ENCODE data around the gene ASTL. TPM values are rescaled to one million over a fixed set of nuclear protein-coding genes. Genes with fewer than 3 reads are reported as not detected.

ASTL gene
- total RNA-seq, 1 experiment from 2014 or later: 0.18 TPM

GRCh38 chr2:96111823-96112500 is 26.3 kb downstream of the ASTL start:
- intact Hi-C loops (cut with micrococcal nuclease; ENCODE audit: unreplicated experiment): no loop called here
- BruUV-seq (replicated peaks): no TSS peak
- ATAC-seq: no peak

GRCh38 chr2:96111257-96111640 is 27.1 kb downstream of the ASTL start:
- Histone ChIP-seq H3K4me1 (ENCODE audit: control insufficient read depth, insufficient read depth, low read length) (0 out of 2 replicates have a peak, but pooled peaks cover 3% of the 10 kb centered on the region), H3K9me3 (ENCODE audit: control insufficient read depth, insufficient read depth, low read depth, low read length) (no peaks in the 10 kb centered on the region), H3K27ac (ENCODE audit: low read length) (no peak overlapping the region), H3K4me3 (ENCODE audit: low read depth in 2 of 2, low read length in 2 of 2) (no peak overlapping the region), H3K36me3 (ENCODE audit: control insufficient read depth, insufficient read depth, low read length) (no peaks in the 10 kb centered on the region), H3K27me3 (ENCODE audit: control insufficient read depth, insufficient read depth, low read length) (no peaks in the 10 kb centered on the region)
- in situ Hi-C loops (cut with HindIII; ENCODE audit: low pct_unique_long_range_greater_than_20kb, low sequenced_read_pairs) (no loop called here), intact Hi-C loops (cut with micrococcal nuclease; ENCODE audit: unreplicated experiment) (no loop called here)
- ATAC-seq: no peak
- ChIA-PET CTCF (no interaction called here), POLR2A (no interaction called here)
- no peak for DNase-seq (ENCODE audit: low read depth, low spot score)
- BruUV-seq (replicated peaks): no TSS peak
- TF ChIP-seq POLR2AphosphoS5 (IDR thresholded peaks at IDR 0.05; ENCODE audit: low read depth, low read length) (no peak), CTCF (IDR thresholded peaks at IDR 0.05) (no peak), REST (IDR thresholded peaks at IDR 0.05; ENCODE audit: insufficient read depth in 1 of 2, low read depth in 2 of 2, low read length in 1 of 2) (no peak), TCF7L2 (IDR thresholded peaks at IDR 0.05; ENCODE audit: low read depth, low read length) (no peak), SIN3A (IDR thresholded peaks at IDR 0.05; ENCODE audit: borderline replicate concordance, insufficient read depth, low read depth, low read length) (no peak)

More at GRCh38 chr2:96111823-96112500, 26.3 kb downstream of the ASTL start:
- no peaks in the 10 kb centered on the region for H3K27me3 ChIP-seq (ENCODE audit: control insufficient read depth, insufficient read depth, low read length)
- POLR2A ChIA-PET: no interaction called here
- no peaks in the 10 kb centered on the region for H3K9me3 ChIP-seq (ENCODE audit: control insufficient read depth, insufficient read depth, low read depth, low read length)
- TF ChIP-seq SIN3A (IDR thresholded peaks at IDR 0.05; ENCODE audit: borderline replicate concordance, insufficient read depth, low read depth, low read length) (no peak), TCF7L2 (IDR thresholded peaks at IDR 0.05; ENCODE audit: low read depth, low read length) (no peak), REST (IDR thresholded peaks at IDR 0.05; ENCODE audit: insufficient read depth in 1 of 2, low read depth in 2 of 2, low read length in 1 of 2) (no peak), POLR2AphosphoS5 (IDR thresholded peaks at IDR 0.05; ENCODE audit: low read depth, low read length) (no peak), CTCF (IDR thresholded peaks at IDR 0.05) (no peak)
- no peak for DNase-seq (ENCODE audit: low read depth, low spot score)
- no peak overlapping the region for H3K4me3 ChIP-seq (ENCODE audit: low read depth in 2 of 2, low read length in 2 of 2)
- H3K27ac ChIP-seq (ENCODE audit: low read length): no peak overlapping the region
- CTCF ChIA-PET: no interaction called here
- in situ Hi-C loops (cut with HindIII; ENCODE audit: low pct_unique_long_range_greater_than_20kb, low sequenced_read_pairs): no loop called here
- H3K4me1 ChIP-seq (ENCODE audit: control insufficient read depth, insufficient read depth, low read length): 0 out of 2 replicates have a peak, but pooled peaks cover 3% of the 10 kb centered on the region
- H3K36me3 ChIP-seq (ENCODE audit: control insufficient read depth, insufficient read depth, low read length): no peaks in the 10 kb centered on the region

Measured in Panc1 (cell line).